ENCODE results near the gene PMP22.
"Not testable (repeated sequence)": the region's sequence is repeated elsewhere in the genome, so short reads cannot be mapped to it uniquely, and the experiment has no call there.

The PMP22 gene

GRCh38 chr17:15255713-15256454 is 9.2 kb downstream of the PMP22 start:
- DNase-seq (ENCODE audit: low read depth) = no peak

GRCh38 chr17:15250135-15250860 is 14.8 kb downstream of the PMP22 start:
- no peak for DNase-seq (ENCODE audit: low read depth)

DNA sequence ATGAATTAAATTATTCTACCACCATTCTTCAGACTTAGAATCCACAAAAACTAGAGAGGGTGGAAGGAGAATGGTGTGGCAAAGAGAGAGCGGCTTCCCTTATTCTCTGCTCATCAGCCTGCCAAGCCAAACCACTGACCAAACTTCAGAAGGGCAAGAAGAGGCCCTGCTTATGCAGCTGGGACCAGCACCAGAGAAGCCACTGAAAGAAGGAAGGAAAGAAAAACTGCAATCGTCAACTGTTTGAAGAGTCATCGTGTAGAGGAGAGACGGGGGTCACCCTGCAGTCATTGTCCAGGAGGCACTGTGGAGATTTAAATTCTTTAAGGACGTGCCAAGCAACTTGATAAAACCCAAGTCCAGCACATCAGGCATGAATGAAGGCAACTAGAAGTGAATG is 15.6 kb downstream of the PMP22 start:
- DNase-seq (ENCODE audit: low read depth) = no peak

DNA sequence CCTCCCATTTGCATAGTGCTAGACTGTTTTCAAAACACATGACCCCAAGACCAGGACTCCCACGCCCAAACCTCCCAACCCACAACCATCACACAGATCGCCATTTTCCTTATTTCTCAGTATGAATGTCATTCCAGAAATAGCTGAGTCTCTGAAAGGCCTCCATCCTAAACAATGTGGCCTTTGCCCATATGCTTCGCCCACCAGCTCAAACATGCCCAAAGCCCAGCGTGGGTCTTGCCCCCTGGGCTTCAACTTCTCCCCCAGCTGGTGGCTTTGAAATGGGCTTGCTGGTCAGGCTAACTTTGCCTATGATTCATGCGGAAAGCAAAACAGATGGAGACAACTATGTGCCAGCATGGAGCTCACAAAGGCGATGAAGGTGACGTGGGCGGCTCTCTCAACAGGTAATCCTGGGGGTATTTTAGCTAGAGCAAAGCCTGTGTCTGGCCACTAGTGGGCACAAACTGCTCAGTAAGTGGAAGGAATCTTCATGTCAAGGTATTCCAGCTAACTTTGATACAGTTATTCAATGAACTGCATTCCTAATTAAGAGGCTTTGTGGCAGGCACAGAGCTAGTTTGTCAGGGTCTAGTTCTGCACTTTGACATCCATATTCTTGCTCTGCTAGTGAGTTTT is 17.1 kb downstream of the PMP22 start:
- DNase-seq (ENCODE audit: low read depth) = no peak

- DNase-seq (ENCODE audit: low read depth) = no peak
Observed at GRCh38 chr17:15245054-15245453, 20.1 kb downstream of the PMP22 start.

DNA sequence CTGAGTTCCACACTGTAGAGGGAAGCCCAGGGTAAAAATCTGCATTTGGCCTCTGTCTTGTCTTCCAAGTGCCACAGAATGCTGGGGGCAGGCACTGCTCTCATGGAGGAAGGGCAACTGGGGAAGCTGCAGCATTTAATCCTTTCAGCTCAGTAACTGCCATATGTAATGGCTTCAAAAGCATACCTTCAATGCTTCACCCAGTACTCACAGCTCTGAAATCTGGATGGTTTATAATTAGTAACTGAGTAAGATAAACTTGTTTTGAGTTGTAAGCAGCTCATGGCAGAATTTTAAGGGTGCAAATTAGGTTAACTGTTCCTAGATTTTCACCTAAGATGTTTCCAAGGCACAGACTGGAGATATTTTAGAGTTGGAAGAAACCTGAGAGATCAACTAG is 24.5 kb downstream of the PMP22 start:
- DNase-seq (ENCODE audit: low read depth) = no peak

GRCh38 chr17:15239491-15239890 is 25.6 kb downstream of the PMP22 start:
- no peak for DNase-seq (ENCODE audit: low read depth)

- no peak for DNase-seq (ENCODE audit: low read depth)
Observed at GRCh38 chr17:15238676-15239422, 26.3 kb downstream of the PMP22 start.

GRCh38 chr17:15238057-15238456 is 27.1 kb downstream of the PMP22 start:
- DNase-seq (ENCODE audit: low read depth) = no peak

DNA sequence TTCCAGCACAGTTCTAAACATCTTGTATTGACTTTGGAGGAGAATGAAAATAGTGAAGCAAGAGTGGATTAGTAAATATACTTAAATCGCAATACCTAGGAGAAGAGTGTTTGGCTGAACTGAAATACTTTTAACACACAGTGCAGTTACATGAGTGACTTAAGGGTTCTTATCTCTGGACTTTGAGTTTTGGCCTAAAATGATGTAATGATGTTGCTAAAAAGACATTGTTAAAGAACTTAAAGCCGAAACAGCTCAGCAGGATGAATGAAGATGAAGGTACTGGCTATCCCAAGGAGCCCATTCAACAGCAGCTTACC is 28.1 kb downstream of the PMP22 start:
- no peak for DNase-seq (ENCODE audit: low read depth)

DNA sequence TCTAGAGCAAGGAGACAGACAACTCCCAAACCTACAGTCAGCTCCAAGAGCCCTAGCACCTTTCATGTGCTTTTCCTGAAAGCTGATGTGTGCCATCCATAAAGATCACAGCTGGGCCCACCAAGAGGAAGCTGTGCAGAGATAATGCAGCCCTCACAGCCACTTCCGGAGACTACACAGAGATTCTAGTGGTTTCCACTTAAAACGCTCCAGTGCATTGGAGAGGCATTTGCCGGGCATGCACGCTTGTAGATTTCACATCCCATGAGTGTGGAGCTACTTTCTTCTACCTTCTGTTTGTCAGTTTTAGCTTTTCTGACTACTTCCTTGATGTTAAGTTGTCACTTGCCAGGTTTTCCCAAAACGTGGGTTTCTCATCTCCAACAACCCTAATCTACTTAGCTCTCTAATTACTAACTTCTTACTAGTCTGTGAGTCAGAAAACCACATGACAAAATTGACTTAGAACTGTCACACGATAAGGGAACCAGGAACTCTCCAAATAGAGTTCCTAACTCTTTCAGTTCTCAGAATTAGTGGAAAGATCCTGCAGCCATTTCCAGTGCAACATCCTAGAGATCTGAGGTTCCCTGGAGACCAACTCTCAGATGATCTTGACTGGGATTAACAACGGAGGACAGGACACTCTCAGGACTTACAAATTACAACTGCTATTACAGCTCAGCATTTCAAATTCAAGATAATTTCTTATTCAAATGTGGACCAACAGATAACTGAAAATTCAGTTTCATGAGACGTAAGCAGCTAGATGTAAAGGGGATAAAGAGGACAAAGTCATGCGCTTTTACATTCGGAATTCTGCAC is 28.6 kb downstream of the PMP22 start:
- no peak for DNase-seq (ENCODE audit: low read depth)

DNA sequence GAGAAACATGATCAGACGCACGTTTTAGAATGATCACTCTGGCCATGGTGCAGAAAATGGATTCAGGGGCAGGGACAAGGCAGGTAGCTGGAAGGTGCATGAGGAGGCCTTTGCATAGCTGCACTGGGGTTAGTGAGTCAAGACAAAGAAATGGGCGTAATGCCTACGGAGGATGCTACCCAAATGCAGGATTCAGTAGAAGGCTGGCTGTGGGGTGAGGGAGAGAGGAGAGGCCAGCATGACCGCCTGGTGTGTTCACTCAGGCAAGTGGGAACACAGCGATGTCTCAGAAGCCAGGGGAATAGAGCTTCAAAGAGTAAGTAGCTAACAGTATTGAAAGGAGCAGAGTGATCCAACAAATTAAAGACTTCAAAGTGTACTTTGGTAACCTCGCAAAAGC is 31.2 kb downstream of the PMP22 start:
- DNase-seq (ENCODE audit: low read depth) = no peak

DNA sequence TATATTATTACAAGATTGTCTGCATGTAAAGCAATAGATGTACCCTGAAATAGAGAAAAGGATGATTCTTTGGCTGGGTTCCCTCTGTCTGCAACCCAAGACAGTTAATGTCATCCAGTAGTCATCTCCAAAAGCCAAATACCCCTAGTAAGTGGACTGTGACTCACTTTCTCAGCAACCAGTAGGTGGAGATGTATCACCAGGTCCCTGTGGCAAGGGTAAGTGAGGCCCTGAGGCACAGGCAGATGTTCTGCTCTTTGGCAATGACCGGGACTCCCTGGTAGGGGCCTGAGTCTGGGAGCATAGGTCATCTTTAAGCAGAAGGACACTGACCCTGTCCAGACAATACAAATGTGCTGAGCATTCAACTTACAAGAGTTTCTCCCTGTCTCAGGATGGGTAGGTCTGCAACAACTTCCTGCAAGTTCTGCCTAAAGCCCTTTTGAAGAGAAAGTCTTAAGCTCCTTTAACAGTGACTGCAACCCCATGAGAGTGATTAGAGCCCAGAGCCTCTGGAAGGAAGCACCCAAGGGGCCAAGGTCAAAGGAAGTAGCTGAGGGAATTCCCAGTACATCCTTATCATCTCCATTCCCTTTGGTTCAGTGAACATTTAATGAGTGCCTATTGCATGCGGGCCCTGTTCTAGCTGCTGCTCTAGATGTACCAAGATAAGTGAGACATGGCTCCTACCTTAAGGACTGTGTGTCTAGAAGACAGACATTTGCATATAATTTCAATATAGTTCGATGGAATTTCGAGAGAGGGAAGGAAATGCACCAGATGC is 31.9 kb downstream of the PMP22 start:
- DNase-seq (ENCODE audit: low read depth) = no peak

DNA sequence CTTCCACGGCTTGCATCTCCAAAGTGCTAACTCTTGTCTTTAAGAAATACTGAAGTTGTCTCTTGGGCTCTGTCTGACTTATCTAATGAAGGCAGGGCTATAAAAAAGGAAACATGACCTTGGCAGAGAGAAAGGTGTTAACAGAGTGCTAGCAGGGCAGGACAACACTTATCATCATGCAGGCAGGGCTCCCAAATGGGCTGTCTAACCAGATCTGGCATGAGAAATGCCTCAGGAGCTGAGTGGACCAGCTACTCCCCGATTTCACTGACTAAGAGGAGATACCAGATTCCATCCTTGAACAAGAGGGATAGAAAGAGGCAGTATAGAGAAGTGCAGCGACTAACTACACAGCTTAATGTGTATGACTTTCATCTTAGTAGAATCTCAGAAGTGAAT is 32.6 kb downstream of the PMP22 start:
- DNase-seq (ENCODE audit: low read depth) = no peak

- no peak for DNase-seq (ENCODE audit: low read depth)
Observed at GRCh38 chr17:15231851-15232516, 33.1 kb downstream of the PMP22 start.

- no peak for DNase-seq (ENCODE audit: low read depth)
Observed at GRCh38 chr17:15230866-15231265, 34.3 kb downstream of the PMP22 start.

DNA sequence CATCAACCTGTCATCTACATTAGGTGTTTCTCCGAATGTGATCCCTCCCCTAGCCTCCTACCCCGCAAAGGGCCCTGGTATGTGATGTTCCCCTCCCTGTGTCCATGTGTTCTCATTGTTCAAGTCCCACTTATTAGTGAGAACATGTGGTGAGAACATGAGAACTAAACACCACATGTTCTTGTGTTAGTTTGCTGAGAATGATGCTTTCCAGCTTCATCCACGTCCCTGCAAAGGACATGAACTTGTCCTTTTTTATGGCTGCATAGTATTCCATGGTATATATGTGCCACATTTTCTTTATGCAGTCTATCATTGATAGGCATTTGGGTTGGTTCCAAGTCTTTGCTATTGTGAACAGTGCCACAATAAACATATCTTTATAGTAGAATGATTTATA is 43.3 kb downstream of the PMP22 start:
- not testable (repeated sequence) for DNase-seq (ENCODE audit: low read depth)

DNA sequence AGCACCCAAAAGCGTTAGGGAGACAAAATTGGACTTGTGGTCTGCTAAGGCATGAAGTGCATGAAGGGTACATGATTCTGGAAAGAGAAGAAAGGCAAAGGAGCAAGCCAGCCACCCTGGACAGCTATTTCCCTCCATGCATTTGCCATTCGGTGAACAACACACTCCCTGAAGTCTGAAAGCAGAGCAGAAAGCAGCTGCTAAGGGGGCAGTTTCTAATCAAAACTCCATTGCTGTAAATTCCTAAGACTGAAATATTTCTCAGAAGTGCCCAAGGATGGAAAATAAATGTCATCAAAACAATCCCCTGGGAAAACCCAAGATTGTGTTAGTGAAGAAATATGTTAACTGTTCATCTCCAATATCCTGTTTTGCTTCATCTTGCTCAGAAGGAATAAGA is 44.3 kb downstream of the PMP22 start:
- DNase-seq (ENCODE audit: low read depth) = no peak

- DNase-seq (ENCODE audit: low read depth) = no peak
Observed at GRCh38 chr17:15216481-15216880, 48.6 kb downstream of the PMP22 start.

GRCh38 chr17:15213381-15214087 is 51.6 kb downstream of the PMP22 start:
- DNase-seq (ENCODE audit: low read depth) = no peak

Measured in stimulated activated CD8-positive, alpha-beta memory T cell treated with anti-CD3 and anti-CD28 coated beads, Interleukin-12 subunit alpha, Interleukin-12 subunit beta, amount 100 ng/mL, for 1 hour (primary cell).